HG02571 (cell line): ENCODE measurements around the gene HACD4.

Source experiments
- ATAC-seq: cut with Tn5 transposase; IDR thresholded peaks from one replicate; pipeline ENCODE4 v1.9.1; 2021; ENCODE audit warnings: mild to moderate bottlenecking, moderate library complexity; ENCODE audit not compliant: unreplicated experiment

HACD4 gene

GRCh38 chr9:21031091-21031807 is at the start of gene HACD4:
TSS of gene HACD4 (minus strand) at chr9:21031640. CDS start at chr9:21031590, 50 bp downstream.
- peak; percentile 86 for ATAC-seq

GRCh38 chr9:21080793-21081192 is 49.4 kb upstream of the HACD4 start:
- no peak for ATAC-seq

- no peak for ATAC-seq
Observed at GRCh38 chr9:21078702-21079101, 47.3 kb upstream of the HACD4 start.

GRCh38 chr9:21077781-21078180 is 46.3 kb upstream of the HACD4 start, which contains the start of gene IFNB1:
TSS of gene IFNB1 (minus strand) at chr9:21077942. CDS start at chr9:21077869, 73 bp downstream.
- ATAC-seq, result no peak

- ATAC-seq, result no peak
Observed at GRCh38 chr9:21075484-21075883, 44.0 kb upstream of the HACD4 start.

- no peak for ATAC-seq
Observed at GRCh38 chr9:21070906-21071305, 39.5 kb upstream of the HACD4 start.

GRCh38 chr9:21070171-21070571 is 38.7 kb upstream of the HACD4 start:
- no peak for ATAC-seq

GRCh38 chr9:21060919-21061561 is 29.6 kb upstream of the HACD4 start:
- no peak for ATAC-seq

- ATAC-seq, result no peak
Observed at GRCh38 chr9:21056931-21057330, 25.5 kb upstream of the HACD4 start.

GRCh38 chr9:21053851-21054250 is 22.4 kb upstream of the HACD4 start:
- ATAC-seq, result no peak

- ATAC-seq, result no peak
Observed at GRCh38 chr9:21047281-21047691, 15.8 kb upstream of the HACD4 start.

GRCh38 chr9:21043841-21044240 is 12.4 kb upstream of the HACD4 start:
- no peak for ATAC-seq

GRCh38 chr9:21042466-21042865 is 11.0 kb upstream of the HACD4 start:
- no peak for ATAC-seq

- no peak for ATAC-seq
Observed at GRCh38 chr9:21039302-21039701, 7.9 kb upstream of the HACD4 start.

- no peak for ATAC-seq
Observed at GRCh38 chr9:21037278-21037677, 5.8 kb upstream of the HACD4 start.

- ATAC-seq, result no peak
Observed at GRCh38 chr9:21031808-21032183, 356 bp upstream of the HACD4 start.

- ATAC-seq, result peak; percentile 64
Observed at GRCh38 chr9:21030389-21031035, 928 bp downstream of the HACD4 start.

- no peak for ATAC-seq
Observed at GRCh38 chr9:21029661-21030060, 1.8 kb downstream of the HACD4 start.

GRCh38 chr9:21028466-21028865 is 3.0 kb downstream of the HACD4 start:
- ATAC-seq, result no peak

GRCh38 chr9:21027295-21027694 is 4.1 kb downstream of the HACD4 start:
- ATAC-seq, result no peak

GRCh38 chr9:21023861-21024260 is 7.6 kb downstream of the HACD4 start:
- no peak for ATAC-seq

GRCh38 chr9:21018177-21018576 is 13.3 kb downstream of the HACD4 start:
- ATAC-seq, result no peak
